Spinal cord (tissue), 10 donors: ENCODE data around the gene LTBP1. TPM values are rescaled to one million over a fixed set of nuclear protein-coding genes. Genes with fewer than 3 reads are reported as not detected.

Experiments
- DNase-seq, 6 donors: peaks; one replicate each; pipeline versions ENCODE4 v3.0.0 to v3.0.0-alpha.2; 2013 to 2015; ENCODE audit warnings: low spot score in 6 of 6, low read depth in 4 of 6
- H3K27ac ChIP-seq: one replicate; pipeline ENCODE4 v1.5.1; 2013; ENCODE audit warnings: low read depth, low read length, control low read depth
- H3K27me3 ChIP-seq: one replicate; pipeline ENCODE4 v1.6.1; 2013; ENCODE audit warnings: low read length; ENCODE audit not compliant: control insufficient read depth, insufficient read depth
- H3K36me3 ChIP-seq: one replicate; pipeline ENCODE4 v1.6.1; 2013; ENCODE audit warnings: low read length; ENCODE audit not compliant: control insufficient read depth, insufficient read depth
- H3K4me1 ChIP-seq: one replicate; pipeline ENCODE4 v1.6.1; 2013; ENCODE audit warnings: low read length; ENCODE audit not compliant: control insufficient read depth, insufficient read depth
- H3K4me3 ChIP-seq: one replicate; pipeline ENCODE4 v1.5.1; 2013; ENCODE audit warnings: low read depth, low read length, control low read depth
- H3K9me3 ChIP-seq: one replicate; pipeline ENCODE4 v1.6.1; 2013; ENCODE audit warnings: low read length; ENCODE audit not compliant: control insufficient read depth, insufficient read depth
- WGBS: methylation state at CpG from one replicate; pipeline ENCODE4 v1.1.5; 2013; ENCODE audit warnings: missing lambda C conversion rate; ENCODE audit not compliant: insufficient coverage; 5-methylcytosine and 5-hydroxymethylcytosine counted together
- polyA plus RNA-seq, 2 donors: library from polyadenylated mRNA; unstranded; fragments of 120-200 nt; gene quantifications; one replicate each; pipeline ENCODE4 v1.2.1, GENCODE V29; 2013; ENCODE audit not compliant: insufficient read length in 2 of 2
- total RNA-seq, 2 donors: library from RNA; depleted of rRNA in 1 of 2; stranded (reverse); fragments of 120-200 nt in 1 of 2; fragments of >200 nt in 1 of 2; gene quantifications; one replicate each; pipeline versions ENCODE4 v1.2.3 to v1.2.4, GENCODE V29; 2013 to 2014
- donor health status: healthy.

Gene LTBP1
- total and polyA plus RNA-seq, 4 donors: 22.7 to 83.0 (median 51.7) TPM

DNA sequence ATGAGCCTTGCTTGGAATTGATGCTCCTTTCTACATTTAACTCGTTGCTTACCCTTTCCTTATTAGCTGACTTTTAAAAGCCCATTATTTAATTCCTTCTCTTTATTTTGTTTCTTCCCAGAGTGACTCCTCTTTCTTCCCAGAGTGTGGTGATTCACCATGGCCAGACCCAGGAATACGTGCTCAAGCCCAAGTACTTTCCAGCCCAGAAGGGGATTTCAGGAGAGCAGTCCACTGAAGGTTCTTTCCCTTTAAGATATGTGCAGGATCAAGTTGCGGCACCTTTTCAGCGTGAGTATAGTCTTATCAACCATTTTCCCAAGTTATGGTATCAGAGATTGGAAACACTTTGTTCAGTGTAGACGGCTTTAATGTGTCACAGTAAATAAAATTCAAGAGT, 163.7 kb downstream of the LTBP1 start:
- Histone ChIP-seq H3K4me1 (no peaks in the 10 kb centered on the region), H3K9me3 (no peaks in the 10 kb centered on the region), H3K27ac (no peak overlapping the region), H3K4me3 (no peak overlapping the region), H3K27me3 (no peaks in the 10 kb centered on the region), H3K36me3 (no peaks in the 10 kb centered on the region)
- WGBS: 100% methylated on average over 1 of the region's 5 CpGs
- DNase-seq: no peak

DNA sequence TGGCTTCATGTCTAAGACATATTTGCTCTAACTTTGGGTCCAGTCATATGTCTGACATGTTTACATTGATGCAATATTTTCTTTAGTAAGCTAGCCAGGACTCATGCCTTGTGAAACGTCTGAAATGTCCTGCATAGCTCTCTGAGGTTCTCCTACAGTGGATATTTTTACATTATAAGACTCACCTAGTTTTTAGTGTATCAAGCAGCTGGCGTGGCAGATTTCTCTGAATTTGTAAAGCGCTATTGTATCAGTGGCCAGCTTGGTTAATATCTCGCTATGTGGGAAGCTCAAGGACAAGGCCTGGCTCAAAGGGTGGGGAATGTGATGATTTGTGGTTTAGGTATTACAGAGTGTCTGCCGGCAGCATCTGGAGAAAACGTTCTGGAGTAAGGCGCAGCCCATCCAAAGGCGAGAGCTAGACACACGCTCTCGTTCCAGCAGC, 164.3 kb downstream of the LTBP1 start:
- WGBS: 57% methylated on average over 10 of the region's 10 CpGs
- Histone ChIP-seq H3K36me3 (no peaks in the 10 kb centered on the region), H3K4me3 (no peak overlapping the region), H3K27me3 (no peaks in the 10 kb centered on the region), H3K9me3 (no peaks in the 10 kb centered on the region), H3K27ac (no peak overlapping the region), H3K4me1 (no peaks in the 10 kb centered on the region)
- no peak for DNase-seq

DNA sequence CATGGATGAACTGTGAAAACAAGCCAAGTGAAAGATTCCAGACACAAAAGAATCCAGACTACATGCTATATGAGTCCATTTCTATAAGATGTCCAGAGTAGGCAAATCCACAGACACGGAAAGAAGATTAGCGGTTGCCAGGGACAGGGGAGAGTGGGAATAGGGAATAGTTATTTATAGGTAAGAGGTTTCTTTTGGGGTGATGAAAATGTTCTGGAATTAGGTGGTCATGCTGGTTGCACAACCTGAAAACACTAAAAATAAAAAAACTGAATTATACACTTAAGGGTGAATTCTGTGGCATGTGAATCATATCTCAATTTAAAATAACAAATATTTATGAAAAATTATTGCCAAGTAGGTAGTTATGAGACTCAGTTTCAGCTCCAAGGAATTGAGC, 168.4 kb downstream of the LTBP1 start:
- no peaks in the 10 kb centered on the region for H3K9me3 ChIP-seq
- H3K4me3 ChIP-seq: no peak overlapping the region
- no peaks in the 10 kb centered on the region for H3K27me3 ChIP-seq
- no peak overlapping the region for H3K27ac ChIP-seq
- WGBS: no CpG with 5 or more reads among the region's 2 CpGs
- DNase-seq: no peak
- H3K4me1 ChIP-seq: no peaks in the 10 kb centered on the region
- H3K36me3 ChIP-seq: no peaks in the 10 kb centered on the region

DNA sequence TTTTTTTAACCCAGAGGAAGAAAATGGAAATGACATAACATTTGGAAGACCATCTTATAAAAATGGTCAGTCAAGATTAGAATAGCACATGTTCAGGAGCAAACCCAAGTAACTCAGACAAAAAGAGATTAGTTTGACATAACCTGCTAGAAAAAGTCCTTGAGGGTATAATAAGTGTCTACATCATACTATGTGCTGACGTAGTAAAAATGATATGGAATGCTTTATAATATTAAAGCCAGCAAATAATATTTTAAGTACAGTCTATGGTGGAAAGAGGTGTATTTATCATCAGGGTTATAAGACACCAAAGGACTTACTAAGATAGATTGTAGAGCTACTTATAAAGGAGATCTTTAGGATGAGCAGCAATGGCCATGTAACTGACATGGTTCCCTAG, 169.0 kb downstream of the LTBP1 start:
- no CpG with 5 or more reads among the region's 1 CpG for WGBS
- Histone ChIP-seq H3K36me3 (no peaks in the 10 kb centered on the region), H3K27ac (no peak overlapping the region), H3K27me3 (no peaks in the 10 kb centered on the region), H3K4me3 (no peak overlapping the region), H3K4me1 (no peaks in the 10 kb centered on the region), H3K9me3 (no peaks in the 10 kb centered on the region)
- no peak for DNase-seq

DNA sequence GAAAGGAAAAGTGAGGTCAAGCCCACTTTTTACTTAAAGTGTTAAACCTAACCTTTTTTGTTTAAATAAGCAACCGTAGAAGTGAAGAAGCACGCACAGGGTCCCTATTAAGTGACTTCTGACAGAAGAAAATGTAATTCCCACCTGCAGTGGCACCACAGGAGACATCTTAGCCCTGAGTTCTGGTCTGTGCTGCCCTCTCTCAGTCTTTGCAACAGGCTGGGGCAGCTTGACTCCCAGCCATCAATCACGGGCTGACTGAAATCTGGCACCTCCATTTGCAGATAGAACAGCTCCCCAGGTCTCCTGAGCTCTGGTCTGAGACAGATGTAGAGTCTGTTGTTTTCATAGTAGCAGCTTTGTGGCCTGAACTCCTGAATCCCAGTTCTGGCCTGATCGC, 170.0 kb downstream of the LTBP1 start:
- H3K36me3 ChIP-seq: no peaks in the 10 kb centered on the region
- no peak overlapping the region for H3K4me3 ChIP-seq
- no peaks in the 10 kb centered on the region for H3K27me3 ChIP-seq
- no peak for DNase-seq
- no peaks in the 10 kb centered on the region for H3K4me1 ChIP-seq
- no peak overlapping the region for H3K27ac ChIP-seq
- no peaks in the 10 kb centered on the region for H3K9me3 ChIP-seq
- 67% methylated on average over 2 of the region's 4 CpGs for WGBS

DNA sequence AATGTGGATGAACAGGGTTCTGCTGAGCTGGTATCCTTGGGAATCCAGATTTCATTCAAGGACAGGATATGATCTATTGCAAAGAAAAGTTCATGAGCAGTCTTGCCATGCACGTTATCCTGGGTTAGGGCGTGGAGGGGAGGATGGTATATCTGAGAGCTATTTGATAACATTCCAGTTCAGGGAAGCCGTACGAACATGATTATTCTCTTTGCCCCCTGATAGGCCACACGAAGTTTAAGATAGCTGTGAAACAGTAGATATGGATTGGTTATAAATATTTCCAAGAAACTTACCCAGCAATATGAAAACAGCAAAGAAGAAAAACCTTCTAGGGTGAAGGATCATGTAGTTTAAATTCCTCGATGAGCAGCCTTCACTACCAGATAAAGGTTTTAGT, 171.9 kb downstream of the LTBP1 start:
- no peak overlapping the region for H3K4me3 ChIP-seq
- WGBS: 100% methylated on average over 2 of the region's 6 CpGs
- no peak for DNase-seq
- no peaks in the 10 kb centered on the region for H3K4me1 ChIP-seq
- no peaks in the 10 kb centered on the region for H3K27me3 ChIP-seq
- H3K36me3 ChIP-seq: no peaks in the 10 kb centered on the region
- no peaks in the 10 kb centered on the region for H3K9me3 ChIP-seq
- H3K27ac ChIP-seq: no peak overlapping the region

DNA sequence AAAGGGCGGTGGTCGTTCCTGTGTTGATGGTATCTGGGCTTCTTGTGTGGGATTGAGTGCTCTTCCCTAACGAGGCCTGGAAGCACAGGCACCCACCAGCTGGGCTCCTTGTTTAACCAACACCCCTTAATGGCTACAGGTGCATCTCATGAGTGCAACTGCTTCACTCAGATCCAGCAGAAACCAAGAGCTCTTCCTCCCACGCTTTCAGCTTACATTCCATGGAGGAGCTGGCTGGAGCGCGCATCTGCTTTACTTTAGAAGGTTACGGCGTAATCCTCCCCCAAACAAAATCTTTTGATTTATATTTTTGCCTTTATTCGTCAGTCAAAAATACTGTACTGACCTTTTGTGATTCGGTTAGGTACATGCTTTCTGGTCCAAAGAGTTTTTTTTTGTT, 174.7 kb downstream of the LTBP1 start:
- no peak overlapping the region for H3K4me3 ChIP-seq
- no peaks in the 10 kb centered on the region for H3K27me3 ChIP-seq
- H3K4me1 ChIP-seq: no peaks in the 10 kb centered on the region
- DNase-seq: no peak
- H3K36me3 ChIP-seq: no peaks in the 10 kb centered on the region
- WGBS: 98% methylated on average over 5 of the region's 10 CpGs
- H3K27ac ChIP-seq: no peak overlapping the region
- no peaks in the 10 kb centered on the region for H3K9me3 ChIP-seq

DNA sequence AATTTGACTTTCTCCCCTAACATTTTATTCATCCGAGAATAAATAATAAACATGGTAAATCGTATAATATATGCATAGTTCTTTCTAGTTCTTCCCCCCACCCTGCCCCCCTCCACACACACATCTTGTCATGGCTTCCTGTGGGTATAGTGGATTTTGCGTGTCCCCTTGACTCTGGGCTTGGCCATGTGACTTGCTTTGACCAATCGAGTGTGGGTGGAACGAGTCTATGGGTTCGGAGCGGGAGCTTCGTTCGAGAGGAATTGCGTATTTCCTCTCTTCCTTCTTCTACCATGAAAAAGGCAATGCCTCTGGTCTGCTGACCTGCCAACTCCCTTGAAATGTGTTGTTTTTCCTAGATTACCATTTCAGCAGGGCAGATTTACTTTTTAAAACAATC, 175.2 kb downstream of the LTBP1 start:
- no peaks in the 10 kb centered on the region for H3K4me1 ChIP-seq
- H3K27me3 ChIP-seq: no peaks in the 10 kb centered on the region
- H3K27ac ChIP-seq: no peak overlapping the region
- 94% methylated on average over 3 of the region's 10 CpGs for WGBS
- H3K4me3 ChIP-seq: no peak overlapping the region
- H3K9me3 ChIP-seq: no peaks in the 10 kb centered on the region
- no peaks in the 10 kb centered on the region for H3K36me3 ChIP-seq
- DNase-seq: no peak

DNA sequence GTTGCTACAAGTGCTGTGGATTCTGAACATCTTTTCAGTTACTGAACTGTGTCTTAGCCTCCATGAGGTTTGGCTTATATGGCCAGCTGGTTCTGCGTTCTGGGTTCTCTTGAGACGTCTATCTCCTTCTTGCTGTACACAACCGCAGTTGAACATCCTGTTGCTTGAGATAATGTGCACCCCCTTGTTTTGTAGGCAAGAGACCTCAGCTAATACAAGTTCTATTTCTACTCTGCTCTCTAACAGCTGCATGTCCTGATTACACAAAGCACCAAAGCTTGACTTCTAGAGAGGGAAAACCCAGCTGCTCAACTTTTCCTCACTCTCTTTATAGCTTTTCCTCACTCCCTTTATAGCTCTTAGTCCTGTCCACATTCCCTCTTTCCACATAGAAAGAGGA, 176.0 kb downstream of the LTBP1 start:
- Histone ChIP-seq H3K27me3 (no peaks in the 10 kb centered on the region), H3K36me3 (no peaks in the 10 kb centered on the region), H3K4me3 (no peak overlapping the region), H3K27ac (no peak overlapping the region), H3K4me1 (no peaks in the 10 kb centered on the region), H3K9me3 (no peaks in the 10 kb centered on the region)
- no peak for DNase-seq
- 100% methylated on average over 3 of the region's 3 CpGs for WGBS

DNA sequence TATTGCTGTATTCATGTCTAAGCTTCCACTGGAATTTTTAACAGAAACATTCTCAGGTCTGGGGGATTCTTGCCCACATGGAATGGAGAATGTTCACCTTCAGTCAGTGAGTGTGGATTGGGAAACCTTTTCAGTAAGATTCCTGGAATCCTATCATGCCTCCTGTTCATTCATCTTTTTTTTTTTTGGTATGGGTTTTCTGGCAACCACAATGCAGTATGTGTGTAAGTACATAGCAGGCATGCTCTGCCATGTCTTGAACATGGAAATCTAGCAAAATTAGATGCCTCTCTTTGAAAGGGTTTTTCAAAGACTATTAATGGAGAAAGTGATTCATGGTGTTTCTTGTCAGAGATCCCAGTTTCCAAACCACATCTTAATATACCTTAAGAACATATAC, 176.5 kb downstream of the LTBP1 start:
- no peak for DNase-seq
- Histone ChIP-seq H3K27ac (no peak overlapping the region), H3K4me3 (no peak overlapping the region), H3K4me1 (no peaks in the 10 kb centered on the region), H3K36me3 (no peaks in the 10 kb centered on the region), H3K9me3 (no peaks in the 10 kb centered on the region), H3K27me3 (no peaks in the 10 kb centered on the region)
